Fibroblast of lung (primary cell): ENCODE data around the gene DNAJC27.

Experiments
- EZH2 ChIP-seq: IDR thresholded peaks from 2 replicates; pipeline ENCODE4 v1.5.1; 2012; ENCODE audit warnings: low read length, control low read depth, mild to moderate bottlenecking; ENCODE audit errors: missing control alignments
- TF ChIP-seq, protein P1 (sequence below), 2 donors: IDR thresholded peaks in 1 of 2; conservative IDR thresholded peaks in 1 of 2; 1 replicate in 1 of 2; 2 replicates in 1 of 2; pipeline ENCODE4 v1.5.1; 2011 to 2012; ENCODE audit warnings: low read length in 2 of 2, control low read depth in 1 of 2, inconsistent platforms in 1 of 2, low read depth in 1 of 2, mild to moderate bottlenecking in 1 of 2

DNA sequence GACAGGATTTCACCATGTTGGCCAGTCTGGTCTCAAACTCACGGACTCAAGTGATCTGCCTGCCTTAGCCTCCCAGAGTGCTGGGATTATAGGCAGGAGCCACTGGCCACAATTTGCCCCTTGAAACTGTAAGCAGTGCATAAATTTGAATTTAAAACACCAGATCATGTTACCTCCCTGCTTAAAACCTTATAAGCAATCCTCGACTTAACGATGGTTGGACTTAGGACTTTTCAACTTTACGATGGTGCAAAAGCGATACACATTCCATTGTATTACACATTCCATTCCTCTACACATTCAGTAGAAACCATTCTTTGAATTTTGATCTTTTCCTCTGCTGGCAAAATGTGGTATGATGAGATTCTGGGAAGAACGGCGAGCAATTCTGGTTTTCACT, 46.9 kb upstream of the DNAJC27 start:
- no peak for TF ChIP-seq EZH2
- TF ChIP-seq, protein P1, sequence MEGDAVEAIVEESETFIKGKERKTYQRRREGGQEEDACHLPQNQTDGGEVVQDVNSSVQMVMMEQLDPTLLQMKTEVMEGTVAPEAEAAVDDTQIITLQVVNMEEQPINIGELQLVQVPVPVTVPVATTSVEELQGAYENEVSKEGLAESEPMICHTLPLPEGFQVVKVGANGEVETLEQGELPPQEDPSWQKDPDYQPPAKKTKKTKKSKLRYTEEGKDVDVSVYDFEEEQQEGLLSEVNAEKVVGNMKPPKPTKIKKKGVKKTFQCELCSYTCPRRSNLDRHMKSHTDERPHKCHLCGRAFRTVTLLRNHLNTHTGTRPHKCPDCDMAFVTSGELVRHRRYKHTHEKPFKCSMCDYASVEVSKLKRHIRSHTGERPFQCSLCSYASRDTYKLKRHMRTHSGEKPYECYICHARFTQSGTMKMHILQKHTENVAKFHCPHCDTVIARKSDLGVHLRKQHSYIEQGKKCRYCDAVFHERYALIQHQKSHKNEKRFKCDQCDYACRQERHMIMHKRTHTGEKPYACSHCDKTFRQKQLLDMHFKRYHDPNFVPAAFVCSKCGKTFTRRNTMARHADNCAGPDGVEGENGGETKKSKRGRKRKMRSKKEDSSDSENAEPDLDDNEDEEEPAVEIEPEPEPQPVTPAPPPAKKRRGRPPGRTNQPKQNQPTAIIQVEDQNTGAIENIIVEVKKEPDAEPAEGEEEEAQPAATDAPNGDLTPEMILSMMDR (conservative IDR thresholded peaks at IDR 0.05 in 1 of 2, IDR thresholded peaks at IDR 0.05 in 1 of 2; ENCODE audit: low read depth in 1 of 2, low read length in 2 of 2) = no peak
